D721Med (cell line): Measurements from ENCODE around the gene HOXB7.

Experiments
- DNase-seq: peaks from one replicate; pipeline ENCODE4 v3.0.0; 2011; ENCODE audit warnings: low spot score; ENCODE audit not compliant: insufficient read length
- FAIRE-seq: peaks from 2 replicates; lab custom pipeline; 2011; peaks lifted over from hg19 to GRCh38; lab: Jason Lieb, UNC
- CTCF ChIP-seq: IDR thresholded peaks from 2 replicates; pipeline ENCODE4 v1.5.1; 2012; ENCODE audit warnings: mild to moderate bottlenecking, control low read depth; ENCODE audit not compliant: insufficient read depth; ENCODE audit errors: missing control alignments

HOXB7 gene

GRCh38 chr17:48604770-48605329 is 6.0 kb downstream of the HOXB7 start, which contains the start of gene HOXB6:
HOXB6 (minus strand) TSS chr17:48604986; CDS start chr17:48598150, 6,836 bp downstream.
- no peak for DNase-seq
- FAIRE-seq = no peak
- TF ChIP-seq CTCF = no peak

- DNase-seq (no peak), FAIRE-seq (no peak)
- no peak for TF ChIP-seq CTCF
Measured at GRCh38 chr17:48603959-48604769, 6.7 kb downstream of the HOXB7 start.

GRCh38 chr17:48601539-48602425 is 9.0 kb downstream of the HOXB7 start:
- FAIRE-seq (no peak), DNase-seq (no peak)
- TF ChIP-seq CTCF = no peak

- TF ChIP-seq CTCF = no peak
- no peak for FAIRE-seq
- no peak for DNase-seq
Measured at GRCh38 chr17:48601207-48601538, 9.6 kb downstream of the HOXB7 start.

- no peak for FAIRE-seq
- TF ChIP-seq CTCF = no peak
- no peak for DNase-seq
Measured at GRCh38 chr17:48600244-48601098, 10.3 kb downstream of the HOXB7 start.

- TF ChIP-seq CTCF = no peak
Measured at GRCh38 chr17:48599354-48599753, 11.5 kb downstream of the HOXB7 start.

More at GRCh38 chr17:48599354-48599753, 11.5 kb downstream of the HOXB7 start:
- DNase-seq (no peak), FAIRE-seq (no peak)
